22Rv1 (cell line): Measurements from ENCODE around the gene GSG1L2.

Source experiments
- H3K27ac ChIP-seq: fragments of 450-650 bp; 2 replicates; pipeline ENCODE4 v1.5.1; 2017
- ZFX ChIP-seq: fragments of 450-650 bp; IDR thresholded peaks from 2 replicates; pipeline ENCODE4 v1.6.1; 2017; ENCODE audit warnings: antibody characterized with exemption, borderline replicate concordance
- TF ChIP-seq, protein P1 (sequence below): fragments of 450-650 bp; IDR thresholded peaks from 2 replicates; pipeline ENCODE4 v1.5.1; 2017; ENCODE audit warnings: mild to moderate bottlenecking

The GSG1L2 gene

DNA sequence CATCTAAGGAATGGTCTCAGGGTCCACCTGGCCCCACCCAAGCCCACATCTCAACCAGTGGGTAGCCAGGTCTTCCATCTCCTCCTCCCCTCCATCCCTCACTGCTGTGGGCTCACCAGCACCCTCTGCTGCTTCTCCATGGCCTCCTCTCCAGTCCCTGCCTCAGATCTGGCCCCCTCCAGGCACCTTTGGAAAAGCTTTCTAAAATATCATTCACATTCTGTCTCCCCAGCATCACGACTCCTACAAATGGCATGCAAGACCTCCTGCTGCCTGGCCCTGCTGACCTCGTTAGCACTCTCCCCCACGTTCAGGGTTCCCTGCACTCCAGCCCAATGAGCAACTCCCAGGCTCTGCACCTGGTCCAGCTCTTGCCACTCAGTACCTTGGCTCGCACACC is 17.6 kb upstream of the GSG1L2 start:
- H3K27ac ChIP-seq: no peak overlapping the region
- no peak for TF ChIP-seq ZFX
- TF ChIP-seq, protein P1, sequence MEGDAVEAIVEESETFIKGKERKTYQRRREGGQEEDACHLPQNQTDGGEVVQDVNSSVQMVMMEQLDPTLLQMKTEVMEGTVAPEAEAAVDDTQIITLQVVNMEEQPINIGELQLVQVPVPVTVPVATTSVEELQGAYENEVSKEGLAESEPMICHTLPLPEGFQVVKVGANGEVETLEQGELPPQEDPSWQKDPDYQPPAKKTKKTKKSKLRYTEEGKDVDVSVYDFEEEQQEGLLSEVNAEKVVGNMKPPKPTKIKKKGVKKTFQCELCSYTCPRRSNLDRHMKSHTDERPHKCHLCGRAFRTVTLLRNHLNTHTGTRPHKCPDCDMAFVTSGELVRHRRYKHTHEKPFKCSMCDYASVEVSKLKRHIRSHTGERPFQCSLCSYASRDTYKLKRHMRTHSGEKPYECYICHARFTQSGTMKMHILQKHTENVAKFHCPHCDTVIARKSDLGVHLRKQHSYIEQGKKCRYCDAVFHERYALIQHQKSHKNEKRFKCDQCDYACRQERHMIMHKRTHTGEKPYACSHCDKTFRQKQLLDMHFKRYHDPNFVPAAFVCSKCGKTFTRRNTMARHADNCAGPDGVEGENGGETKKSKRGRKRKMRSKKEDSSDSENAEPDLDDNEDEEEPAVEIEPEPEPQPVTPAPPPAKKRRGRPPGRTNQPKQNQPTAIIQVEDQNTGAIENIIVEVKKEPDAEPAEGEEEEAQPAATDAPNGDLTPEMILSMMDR: no peak

DNA sequence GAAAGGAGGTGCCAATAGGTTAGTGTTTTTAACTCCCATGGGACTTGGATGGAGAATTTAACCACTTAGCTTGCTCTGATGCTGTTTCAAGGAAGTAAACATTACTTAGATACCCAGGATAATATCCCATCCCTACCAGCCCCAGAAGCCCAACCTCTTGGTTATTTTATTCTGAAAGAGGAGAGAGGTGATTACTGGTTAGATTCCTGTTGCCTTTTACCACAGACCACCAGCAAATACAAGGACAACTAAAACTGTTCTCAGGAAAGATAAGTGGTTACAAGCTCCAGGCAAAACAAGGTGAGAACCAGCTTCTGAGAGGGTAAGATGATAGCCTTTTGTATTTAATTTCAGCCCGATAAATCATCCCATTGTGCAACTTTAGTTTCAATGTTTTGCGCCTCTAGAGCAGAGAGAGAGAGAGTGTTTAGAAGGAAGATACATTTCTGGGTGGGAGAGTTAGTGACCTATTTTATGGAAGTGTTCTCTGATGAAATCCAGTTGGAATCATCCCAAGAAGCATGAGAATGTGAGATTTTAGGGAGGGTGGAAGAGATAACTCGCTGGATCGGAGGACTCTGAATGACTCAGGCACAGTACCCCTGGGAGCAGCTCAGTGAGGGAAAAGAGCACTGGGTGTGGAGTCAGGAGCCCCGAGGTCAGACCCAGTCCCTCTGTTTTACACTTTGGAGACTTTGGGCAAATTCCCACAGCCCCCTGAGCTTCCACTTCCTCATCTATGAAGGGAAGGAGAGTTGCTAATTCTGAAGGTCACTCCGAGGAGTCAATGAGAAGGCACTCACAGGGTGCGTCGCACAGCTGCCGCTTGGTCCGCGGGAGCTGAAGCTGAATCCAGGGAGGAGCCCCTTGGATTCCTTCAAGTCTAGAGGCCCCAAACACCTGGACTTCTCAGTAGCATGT is 15.9 kb upstream of the GSG1L2 start:
- no peak overlapping the region for H3K27ac ChIP-seq
- no peak for TF ChIP-seq ZFX
- TF ChIP-seq, protein P1: no peak

DNA sequence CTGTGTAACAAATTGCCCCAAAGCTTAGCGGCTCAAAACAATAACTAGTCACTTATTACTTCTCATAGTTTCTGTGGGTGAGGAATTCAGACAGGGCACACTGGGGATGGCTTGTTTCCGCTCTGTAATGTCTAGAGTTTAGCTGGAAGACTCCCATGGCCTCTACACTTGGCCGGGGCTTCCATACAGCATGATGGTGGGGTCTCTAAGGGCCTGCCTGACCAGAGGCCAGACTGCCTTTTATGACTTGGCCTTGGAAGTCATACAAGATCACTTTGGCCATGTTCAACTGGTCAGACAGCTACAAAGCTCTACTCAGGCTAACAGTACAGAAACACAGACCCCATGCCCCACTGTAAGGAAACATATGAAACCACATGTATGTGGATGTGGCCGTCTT is 12.0 kb upstream of the GSG1L2 start:
- no peak overlapping the region for H3K27ac ChIP-seq

DNA sequence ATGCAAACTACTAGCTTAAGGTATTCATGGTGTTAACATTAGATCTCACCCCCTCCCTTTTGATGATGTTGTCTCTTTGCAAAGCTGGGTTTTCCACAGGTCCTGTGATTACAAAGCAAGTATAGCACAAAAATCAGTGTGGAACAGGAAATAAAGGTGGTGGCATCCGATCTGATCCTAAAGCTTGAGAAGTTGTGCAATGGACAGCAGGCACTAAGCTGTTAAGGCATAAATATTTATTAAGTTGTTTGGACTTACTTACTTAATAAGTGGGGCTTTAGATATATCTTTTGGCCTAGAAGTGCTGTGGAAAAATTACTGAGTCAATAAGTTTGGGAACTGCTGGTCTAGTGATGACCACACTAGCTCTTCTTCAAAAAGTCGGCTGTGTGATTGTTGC is 8.8 kb upstream of the GSG1L2 start:
- no peak overlapping the region for H3K27ac ChIP-seq

More for the DNA sequence above, 12.0 kb upstream of the GSG1L2 start:
- TF ChIP-seq, protein P1: no peak
- TF ChIP-seq ZFX: no peak

DNA sequence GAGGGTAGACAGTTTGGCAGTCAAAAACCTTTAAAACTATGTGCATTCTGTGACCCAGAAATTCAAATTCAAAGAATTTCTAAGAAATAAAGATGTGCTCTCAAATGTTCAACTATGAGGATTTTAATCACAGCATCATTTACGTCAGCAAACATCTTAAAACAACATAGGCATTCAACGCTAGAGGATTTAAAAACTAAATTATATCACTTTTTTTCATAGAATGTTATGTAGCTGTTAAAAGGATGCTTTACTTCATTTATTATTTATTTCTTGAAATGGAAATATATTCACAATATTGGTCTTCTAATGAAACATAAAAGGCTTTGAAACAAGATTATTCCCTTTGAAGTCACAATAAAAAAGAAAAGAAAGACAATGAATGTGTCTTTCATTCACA is 7.5 kb upstream of the GSG1L2 start:
- TF ChIP-seq ZFX: no peak
- TF ChIP-seq, protein P1: no peak
- H3K27ac ChIP-seq: no peak overlapping the region

More for the DNA sequence above, 8.8 kb upstream of the GSG1L2 start:
- TF ChIP-seq, protein P1: no peak
- TF ChIP-seq ZFX: no peak

DNA sequence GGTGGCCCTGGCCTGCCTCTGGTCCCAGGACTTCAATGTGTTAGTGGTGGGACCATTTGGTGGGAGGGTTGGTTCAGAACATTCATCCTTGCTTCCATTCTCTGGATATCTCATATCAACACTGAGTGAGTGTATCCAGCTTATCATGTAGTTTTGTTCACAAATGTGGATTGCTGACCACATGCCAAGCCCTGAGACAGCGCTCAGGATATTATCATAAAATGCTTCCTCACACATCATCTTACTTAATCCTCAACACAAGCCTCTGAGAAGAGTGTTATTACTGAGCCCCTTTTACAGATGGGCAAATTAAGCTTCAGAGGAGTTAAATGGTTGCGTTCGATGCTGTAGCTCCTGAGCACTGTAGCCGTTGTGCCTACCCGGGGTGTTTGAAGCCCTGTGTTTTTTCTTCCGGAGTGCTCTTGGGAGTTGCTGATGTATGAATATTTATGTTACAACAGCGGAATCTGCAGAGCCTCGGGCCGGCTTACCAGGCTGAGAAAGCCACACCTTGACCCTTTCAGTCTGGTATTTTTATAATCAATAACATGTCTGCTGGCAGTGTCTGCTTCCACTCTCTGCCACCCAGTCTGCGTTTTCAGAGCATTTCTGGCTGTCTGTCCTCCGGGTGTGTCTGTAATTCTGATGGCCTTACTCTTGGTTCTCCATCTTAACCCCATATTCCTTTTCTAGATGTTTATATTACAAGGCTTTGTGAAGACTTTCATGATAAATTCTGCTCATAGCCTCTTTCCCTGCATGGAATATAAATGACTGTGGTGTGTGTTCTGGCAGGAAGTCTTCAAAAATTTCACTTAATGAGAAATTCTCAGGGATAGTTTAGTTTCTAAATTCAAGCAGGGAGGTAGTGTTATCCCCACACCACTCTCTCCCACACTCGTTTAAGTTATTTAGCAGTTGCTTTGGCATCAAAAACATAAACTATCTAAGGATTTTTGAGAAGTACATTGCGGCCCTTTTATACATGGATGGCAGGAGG is 6.7 kb upstream of the GSG1L2 start:
- no peak overlapping the region for H3K27ac ChIP-seq
- TF ChIP-seq, protein P1: no peak
- no peak for TF ChIP-seq ZFX
